Kidney (tissue), 14 donors: ENCODE data around the gene ZBTB21. TPM values are rescaled to one million over a fixed set of nuclear protein-coding genes. Genes with fewer than 3 reads are reported as not detected.

Experiments used
- DNase-seq, 5 donors: peaks; one replicate each; pipeline ENCODE4 v3.0.0-alpha.2; 2013 to 2020
- FAIRE-seq: peaks from 2 replicates; lab custom pipeline; 2012; peaks lifted over from hg19 to GRCh38; lab: Jason Lieb, UNC
- H3K27ac ChIP-seq, 2 donors: one replicate each; pipeline ENCODE4 v1.7.0; 2013; ENCODE audit warnings: low read depth in 2 of 2, low read length in 2 of 2, inconsistent platforms in 1 of 2
- H3K27me3 ChIP-seq: one replicate; pipeline ENCODE4 v1.7.1; 2013; ENCODE audit warnings: low read length, inconsistent platforms; ENCODE audit not compliant: control insufficient read depth, insufficient read depth
- H3K36me3 ChIP-seq, 3 donors: one replicate each; pipeline versions ENCODE4 v1.7.0 to v1.7.1; 2013; ENCODE audit warnings: low read length in 3 of 3, control low read depth in 1 of 3, inconsistent platforms in 1 of 3; ENCODE audit not compliant: insufficient read depth in 3 of 3, control insufficient read depth in 2 of 3
- H3K4me1 ChIP-seq, 3 donors: one replicate each; pipeline versions ENCODE4 v1.7.0 to v1.7.1; 2013; ENCODE audit warnings: low read length in 3 of 3, inconsistent platforms in 1 of 3, low read depth in 1 of 3; ENCODE audit not compliant: control insufficient read depth in 2 of 3, insufficient read depth in 2 of 3
- H3K4me3 ChIP-seq, 3 donors: one replicate each; pipeline versions ENCODE4 v1.7.0 to v1.8.1; 2013; ENCODE audit warnings: low read length in 3 of 3, control low read depth in 1 of 3, inconsistent platforms in 1 of 3
- H3K9ac ChIP-seq, 3 donors: one replicate each; pipeline versions ENCODE4 v1.7.0 to v1.7.1; 2013; ENCODE audit warnings: low read length in 3 of 3, control low read depth in 1 of 3, inconsistent platforms in 1 of 3
- H3K9me3 ChIP-seq, 3 donors: one replicate each; pipeline versions ENCODE4 v1.7.0 to v1.7.1; 2013; ENCODE audit warnings: low read length in 3 of 3, control low read depth in 1 of 3, inconsistent platforms in 1 of 3; ENCODE audit not compliant: control insufficient read depth in 2 of 3, insufficient read depth in 1 of 3
- intact Hi-C: fragments of 100-400 bp; cut with DNase I; formaldehyde crosslinking; loops from one replicate; pipeline ENCODE4 v1.11.1; 2022
- polyA plus RNA-seq: library from polyadenylated mRNA; stranded (reverse); fragments of 350-450 nt; fragmentation: Illumina TruSeq; extraction: RNeasy Lipid Tissue Mini Kit (QIAGEN cat#74804); gene quantifications from one replicate; pipeline ENCODE4 v1.2.3, GENCODE V29; 2014; ENCODE audit warnings: low read depth, low replicate concordance; ENCODE audit not compliant: insufficient read depth
- total RNA-seq: library from RNA; stranded (reverse); fragmentation: NEBNext Ultra II Directional; extraction: Animal tissue kit (Norgen Biotek cat#: 25700); gene quantifications from one replicate; pipeline ENCODE4 v1.2.1, GENCODE V29; 2021
- TF ChIP-seq, protein P1 (sequence below): IDR thresholded peaks from 3 replicates; pipeline ENCODE4 v1.5.1; 2012; ENCODE audit warnings: mild to moderate bottlenecking, moderate library complexity, borderline replicate concordance; ENCODE audit not compliant: insufficient read depth; ENCODE audit errors: extremely low read depth
- donor health status: control.
- donor health status: control.
- donor health status: control.
- donor health status: control.
- donor health status: control.
- donor health status: DM: yes; HTN: yes; CAD: no.
- donor health status: Normal renal cell carcinoma (clear cell type).

Gene ZBTB21
- total and polyA plus RNA-seq, 2 donors from 2014 or later, result 2.3 to 16.0 TPM

DNA sequence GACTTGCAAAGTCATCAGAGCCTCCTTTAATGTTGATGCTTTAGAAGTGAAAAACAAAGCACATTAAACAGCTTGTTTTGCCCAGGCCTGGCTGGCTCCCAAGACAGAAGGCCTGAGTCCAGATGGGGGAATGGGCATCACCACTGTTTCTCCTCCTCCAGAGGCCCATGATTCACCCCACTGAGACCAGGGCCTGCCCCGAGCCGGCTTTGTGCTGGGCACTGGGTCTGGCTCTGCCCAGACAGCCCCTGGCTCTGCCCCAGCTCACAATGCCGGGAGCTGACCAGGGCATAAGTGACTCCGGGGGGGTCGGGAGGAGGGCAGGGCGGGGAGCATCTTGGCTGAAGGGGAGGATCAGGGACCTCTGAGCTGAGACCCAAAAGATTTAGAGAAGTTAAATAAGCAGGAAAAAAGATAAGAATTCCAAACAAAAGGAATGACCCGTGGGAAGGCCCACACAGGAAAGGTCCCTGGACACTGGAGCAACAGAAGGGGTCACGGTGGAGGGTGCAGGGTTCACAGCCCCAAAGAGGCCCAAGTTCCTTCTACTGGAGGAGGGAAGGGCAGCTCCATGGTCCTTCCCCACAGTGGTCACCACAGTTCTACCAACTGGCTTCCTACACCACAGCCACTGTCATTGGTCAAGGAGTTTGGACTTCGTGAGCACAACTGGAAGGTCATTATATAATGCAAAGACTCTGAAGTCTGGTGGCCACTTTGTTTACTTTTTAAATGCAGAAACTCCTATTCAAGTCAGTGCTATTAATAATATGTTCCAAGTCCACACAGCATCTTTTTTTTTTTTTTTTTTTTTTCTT is 61.9 kb downstream of the ZBTB21 start:
- Histone ChIP-seq H3K4me3 (no peak overlapping the region), H3K27ac (peak overlapping the region in 1 of 2 donors; percentile 15), H3K9ac (no peak overlapping the region), H3K9me3 (no peaks in the 10 kb centered on the region), H3K27me3 (no peaks in the 10 kb centered on the region), H3K4me1 (peaks cover 0 to 10% (median 0%) of the 10 kb centered on the region in 3 donors), H3K36me3 (no peaks in the 10 kb centered on the region)
- TF ChIP-seq, protein P1, sequence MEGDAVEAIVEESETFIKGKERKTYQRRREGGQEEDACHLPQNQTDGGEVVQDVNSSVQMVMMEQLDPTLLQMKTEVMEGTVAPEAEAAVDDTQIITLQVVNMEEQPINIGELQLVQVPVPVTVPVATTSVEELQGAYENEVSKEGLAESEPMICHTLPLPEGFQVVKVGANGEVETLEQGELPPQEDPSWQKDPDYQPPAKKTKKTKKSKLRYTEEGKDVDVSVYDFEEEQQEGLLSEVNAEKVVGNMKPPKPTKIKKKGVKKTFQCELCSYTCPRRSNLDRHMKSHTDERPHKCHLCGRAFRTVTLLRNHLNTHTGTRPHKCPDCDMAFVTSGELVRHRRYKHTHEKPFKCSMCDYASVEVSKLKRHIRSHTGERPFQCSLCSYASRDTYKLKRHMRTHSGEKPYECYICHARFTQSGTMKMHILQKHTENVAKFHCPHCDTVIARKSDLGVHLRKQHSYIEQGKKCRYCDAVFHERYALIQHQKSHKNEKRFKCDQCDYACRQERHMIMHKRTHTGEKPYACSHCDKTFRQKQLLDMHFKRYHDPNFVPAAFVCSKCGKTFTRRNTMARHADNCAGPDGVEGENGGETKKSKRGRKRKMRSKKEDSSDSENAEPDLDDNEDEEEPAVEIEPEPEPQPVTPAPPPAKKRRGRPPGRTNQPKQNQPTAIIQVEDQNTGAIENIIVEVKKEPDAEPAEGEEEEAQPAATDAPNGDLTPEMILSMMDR, result no peak
- FAIRE-seq (no peak), DNase-seq (peak in 1 of 5 donors; percentile 74)
- intact Hi-C loops, result no loop called here

DNA sequence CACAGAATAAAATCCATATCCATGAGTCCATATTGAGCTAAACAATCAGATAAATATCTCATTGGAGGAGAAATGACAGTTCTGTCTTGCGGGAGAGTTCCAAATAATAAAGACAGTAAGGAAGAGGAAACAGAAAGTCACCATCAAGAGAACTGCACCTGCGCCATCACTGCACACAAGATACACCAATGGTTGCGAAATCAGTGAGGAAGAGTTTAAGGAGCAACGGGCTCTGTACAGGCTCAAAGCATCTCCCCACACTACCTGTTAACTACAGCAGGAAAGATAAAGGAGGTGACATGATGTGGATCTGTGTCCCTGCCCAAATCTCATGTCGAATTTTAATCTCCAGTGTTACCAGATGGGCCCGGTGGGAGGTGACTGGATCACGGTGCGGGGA is 64.2 kb downstream of the ZBTB21 start:
- Histone ChIP-seq H3K4me3 (no peak overlapping the region), H3K36me3 (no peaks in the 10 kb centered on the region), H3K9ac (no peak overlapping the region), H3K4me1 (peaks cover 0 to 3% (median 0%) of the 10 kb centered on the region in 3 donors), H3K27me3 (no peaks in the 10 kb centered on the region), H3K27ac (no peak overlapping the region), H3K9me3 (no peaks in the 10 kb centered on the region)
- TF ChIP-seq, protein P1, result no peak
- intact Hi-C loops, result no loop called here
- FAIRE-seq (no peak), DNase-seq (no peak)

DNA sequence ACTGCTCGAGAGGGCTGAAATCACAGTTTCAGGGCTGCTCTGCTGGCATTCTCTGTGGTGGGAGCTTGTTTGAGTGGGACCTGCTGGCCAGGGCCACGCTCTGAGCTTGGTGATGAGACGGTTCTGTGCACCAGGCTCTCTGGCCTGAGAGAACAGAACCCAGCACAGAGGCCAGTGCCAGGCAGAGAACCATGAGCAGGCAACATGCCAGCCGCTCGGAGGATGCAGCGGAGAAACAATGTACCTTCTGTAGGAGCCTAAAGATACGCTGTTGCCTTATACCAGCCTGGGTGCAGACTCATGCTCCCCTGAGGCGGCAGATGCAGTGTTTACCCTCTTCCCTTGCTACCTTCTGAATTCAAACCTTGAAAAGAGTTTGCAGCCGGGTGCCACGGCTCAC is 66.3 kb downstream of the ZBTB21 start:
- intact Hi-C loops, result no loop called here
- Histone ChIP-seq H3K27ac (no peak overlapping the region), H3K36me3 (no peaks in the 10 kb centered on the region), H3K4me1 (peaks cover 0 to 3% (median 0%) of the 10 kb centered on the region in 3 donors), H3K9me3 (no peaks in the 10 kb centered on the region), H3K27me3 (no peaks in the 10 kb centered on the region), H3K4me3 (no peak overlapping the region), H3K9ac (no peak overlapping the region)
- DNase-seq (no peak), FAIRE-seq (no peak)
- TF ChIP-seq, protein P1, result no peak
